Posterior cingulate gyrus (tissue), 11 donors: Measurements from ENCODE around the gene HESX1.

ENCODE experiments used
- DNase-seq, 10 donors: peaks; one replicate each; pipeline versions ENCODE4 v3.0.0 to v3.0.0-alpha.2; 2020 to 2021; ENCODE audit warnings: mixed read lengths in 3 of 10
- intact Hi-C: fragments of 100-400 bp; cut with DNase I; formaldehyde crosslinking; loops from one replicate; pipeline ENCODE4 v1.15.1; 2023

Gene HESX1

GRCh38 chr3:57169872-57170623 lies 29.7 kb downstream of the HESX1 start:
- intact Hi-C loops = loop anchor here (5.0 kb wide), 1 partner anchor 57 kb away; the partner anchor contains the start of gene APPL1
- peak in 9 of 10 donors; percentile 54 to 95 (median 76) for DNase-seq

- intact Hi-C loops = no loop called here
- DNase-seq = no peak
Observed at GRCh38 chr3:57169108-57169507, 30.7 kb downstream of the HESX1 start.

DNA sequence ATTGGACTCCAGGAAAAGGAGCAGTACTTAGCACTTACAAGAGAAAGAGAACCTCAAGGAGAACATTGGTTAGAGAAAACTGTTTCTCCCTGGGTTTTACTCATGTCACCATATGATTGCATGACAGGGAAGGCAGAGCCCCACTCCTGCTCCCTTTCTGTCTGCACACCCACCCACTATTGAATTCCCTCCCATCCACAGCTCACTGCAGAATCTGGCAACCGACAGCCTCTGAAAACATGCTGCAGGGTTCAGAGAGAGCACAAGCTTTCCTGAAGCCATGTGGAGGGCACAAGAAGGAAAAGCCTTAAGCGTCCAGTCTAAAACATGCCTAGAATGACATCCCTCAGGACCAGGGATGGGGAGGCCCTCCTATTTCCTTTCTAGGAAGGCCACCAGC lies 31.6 kb downstream of the HESX1 start:
- intact Hi-C loops = no loop called here
- no peak for DNase-seq

GRCh38 chr3:57166660-57167059 lies 33.1 kb downstream of the HESX1 start:
- DNase-seq = no peak
- intact Hi-C loops = no loop called here

DNA sequence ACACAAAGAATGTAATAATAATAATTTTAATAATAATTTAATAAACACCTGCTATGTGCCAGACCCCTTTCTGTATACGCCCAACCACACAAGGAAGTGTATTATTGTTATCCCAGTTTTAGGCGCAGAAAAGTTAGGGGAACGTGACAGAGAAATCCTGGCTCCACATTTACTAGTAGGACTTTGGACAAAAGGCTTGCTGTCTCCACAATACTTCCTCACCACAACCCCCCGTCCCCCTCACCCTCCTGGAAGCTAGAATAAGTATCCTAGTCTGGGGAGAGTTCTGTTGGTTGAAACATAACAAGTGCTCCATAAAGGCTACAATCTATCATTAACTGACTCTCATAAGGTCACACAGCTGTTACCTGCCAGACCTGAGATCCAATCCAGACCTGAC lies 34.1 kb downstream of the HESX1 start:
- intact Hi-C loops = no loop called here
- no peak for DNase-seq

- DNase-seq = peak; percentile 36 to 90 (median 52)
- intact Hi-C loops = no loop called here
Observed at GRCh38 chr3:57164657-57165573, 34.9 kb downstream of the HESX1 start, which contains the start of gene IL17RD. Gene IL17RD (minus strand): TSS chr3:57165353. CDS start chr3:57165286, 67 bp downstream.

- intact Hi-C loops = no loop called here
- peak in 5 of 10 donors; percentile 16 to 86 (median 77) for DNase-seq
Observed at GRCh38 chr3:57164217-57164656, 35.5 kb downstream of the HESX1 start.

DNA sequence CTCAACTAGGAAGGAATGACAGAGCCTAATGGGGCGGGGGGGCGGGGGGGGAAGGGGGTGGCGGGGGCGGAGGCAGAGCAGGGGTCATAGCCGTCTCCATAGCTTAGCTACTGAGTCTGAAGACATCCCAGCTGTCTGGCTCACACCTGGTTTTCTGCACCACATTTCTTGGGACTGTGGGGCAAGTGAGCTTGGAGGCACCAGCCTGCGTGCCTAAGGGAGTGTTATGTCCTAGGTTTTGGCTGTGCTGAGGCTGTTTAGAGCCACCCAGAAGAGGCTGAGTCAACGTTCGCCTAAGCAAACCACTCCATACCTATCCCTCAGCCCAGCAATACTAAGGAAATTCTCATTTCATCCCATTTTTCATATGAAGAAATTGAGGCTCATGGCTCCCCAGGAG lies 36.0 kb downstream of the HESX1 start:
- DNase-seq = no peak
- intact Hi-C loops = no loop called here

GRCh38 chr3:57161915-57162314 lies 37.9 kb downstream of the HESX1 start:
- intact Hi-C loops = no loop called here
- no peak for DNase-seq

DNA sequence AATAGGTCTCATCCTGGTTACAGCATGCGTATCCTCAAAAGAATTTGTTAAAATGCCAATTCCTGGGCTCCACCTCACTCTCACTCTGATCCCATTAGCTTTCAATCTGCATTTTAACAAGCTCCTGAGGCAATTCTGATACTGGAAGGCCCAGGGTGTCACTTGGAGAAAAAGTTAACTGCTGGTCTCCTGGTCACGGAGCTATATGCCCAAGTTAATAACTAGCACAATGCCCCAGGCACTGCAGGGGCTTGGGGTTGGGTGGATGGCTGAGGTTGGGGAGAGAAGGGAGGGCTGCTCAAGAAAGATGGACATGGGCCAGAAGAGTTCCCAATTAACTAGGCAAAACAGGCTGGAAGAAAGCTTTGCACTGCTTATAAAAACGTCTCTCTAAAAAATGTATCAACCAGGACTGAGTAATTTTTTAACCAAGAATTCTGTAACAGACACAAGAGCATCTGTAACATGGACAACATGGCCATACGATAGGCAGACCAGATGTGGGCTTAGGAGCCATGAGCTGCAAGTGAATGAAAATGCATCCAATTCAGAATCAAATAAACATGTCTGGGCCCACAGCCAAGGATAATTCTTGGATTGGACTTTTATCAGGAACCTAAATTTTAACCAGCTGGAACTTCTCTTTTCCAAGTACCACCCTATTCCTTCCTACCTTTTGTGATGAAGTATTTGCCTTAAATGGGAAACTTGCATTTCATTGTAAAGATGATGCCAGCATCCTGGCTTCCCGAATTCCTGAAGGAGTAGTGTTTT lies 38.8 kb downstream of the HESX1 start:
- intact Hi-C loops = no loop called here

GRCh38 chr3:57160076-57160764 lies 39.6 kb downstream of the HESX1 start:
- no peak for DNase-seq
- intact Hi-C loops = no loop called here

More for the DNA sequence above, 38.8 kb downstream of the HESX1 start:
- DNase-seq = no peak

DNA sequence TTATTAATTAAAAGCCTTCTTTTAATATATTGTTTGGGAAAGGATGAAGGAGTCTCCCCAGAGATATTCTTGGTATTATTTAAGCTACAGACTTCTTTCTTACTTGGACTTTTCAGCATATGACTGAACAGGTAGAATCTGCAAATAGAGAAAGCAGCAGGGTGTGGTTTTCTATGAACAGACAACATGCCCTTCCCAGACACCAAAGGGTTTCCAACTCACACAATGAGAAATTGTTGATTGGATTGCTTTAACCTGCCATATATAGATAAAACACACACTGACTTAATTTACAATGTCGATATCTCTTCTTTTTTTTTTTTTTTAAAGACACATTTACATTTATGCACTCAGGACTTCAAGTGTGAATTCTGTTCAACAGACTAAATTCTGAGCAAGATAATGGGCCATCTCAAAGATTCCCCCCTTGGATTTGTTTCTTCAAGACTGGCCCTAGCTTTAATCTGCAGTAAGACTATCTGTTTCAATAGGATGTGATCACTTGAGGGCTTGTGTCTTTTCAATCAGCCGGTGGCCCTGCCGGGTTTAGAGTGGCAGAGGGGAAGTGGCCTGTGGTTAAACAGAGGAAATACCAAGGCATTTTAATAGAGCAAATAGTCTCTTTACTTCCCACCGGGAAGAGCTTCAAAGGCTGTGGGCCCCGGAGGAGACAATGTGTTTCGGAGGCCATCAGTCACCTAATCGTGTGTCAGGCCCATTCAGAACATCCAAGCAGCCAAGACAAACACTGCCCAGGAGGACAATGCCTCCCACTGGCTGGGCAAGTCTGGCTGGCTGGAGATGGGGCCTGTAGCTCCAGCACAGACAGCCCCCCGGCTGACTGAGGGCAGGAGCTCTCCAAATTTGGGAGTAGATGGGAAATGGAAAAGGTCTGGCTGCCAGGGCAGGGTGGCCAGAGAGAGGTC lies 40.7 kb downstream of the HESX1 start:
- intact Hi-C loops = loop anchor here (10.0 kb wide), 1 partner anchor 164 kb away; no protein-coding TSS in a partner anchor
- no peak for DNase-seq

DNA sequence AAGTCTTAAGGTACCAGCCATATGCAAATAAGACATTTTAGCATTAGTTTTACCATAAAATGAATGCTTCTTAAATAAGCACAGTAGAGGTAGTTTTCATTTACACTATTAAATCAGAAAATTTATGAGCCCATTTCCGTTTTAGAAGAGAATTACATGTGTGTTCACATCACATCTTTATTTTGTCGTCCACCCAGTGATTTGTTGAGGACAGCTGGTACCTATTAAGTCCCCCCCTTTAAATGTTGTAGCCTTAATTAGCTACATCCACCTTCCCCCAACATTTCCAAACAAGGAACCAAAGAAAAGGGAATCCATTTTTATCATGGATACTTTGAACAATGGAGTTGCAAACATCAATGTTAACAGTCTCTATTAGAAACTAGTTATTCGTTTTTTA lies 41.5 kb downstream of the HESX1 start:
- intact Hi-C loops = loop anchor here (10.0 kb wide), 1 partner anchor 164 kb away; no protein-coding TSS in a partner anchor
- DNase-seq = no peak

DNA sequence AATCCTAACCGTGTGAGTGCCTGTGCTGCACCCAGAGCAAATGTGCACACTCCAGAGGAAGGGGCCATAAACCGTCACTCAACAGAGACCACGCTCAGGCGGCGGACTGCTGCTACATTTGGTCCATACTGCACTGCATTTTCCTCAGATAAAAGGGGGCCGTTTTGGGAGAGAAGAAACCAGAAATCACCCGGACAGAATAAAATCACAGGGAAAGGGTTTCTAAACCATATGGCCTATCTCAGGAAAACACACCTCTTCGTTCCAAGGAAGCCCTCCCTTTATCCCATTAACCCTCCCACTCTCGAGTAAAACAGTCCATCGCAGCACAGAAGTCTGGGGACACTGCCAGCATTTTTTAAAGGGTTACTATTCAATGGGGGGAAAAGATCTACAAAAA lies 42.2 kb downstream of the HESX1 start:
- intact Hi-C loops = loop anchor here (10.0 kb wide), 1 partner anchor 163 kb away; no protein-coding TSS in a partner anchor
- DNase-seq = no peak

- intact Hi-C loops = loop anchor here (10.0 kb wide), 1 partner anchor 160 kb away; no protein-coding TSS in a partner anchor
Observed at GRCh38 chr3:57155310-57155643, 44.5 kb downstream of the HESX1 start.

DNA sequence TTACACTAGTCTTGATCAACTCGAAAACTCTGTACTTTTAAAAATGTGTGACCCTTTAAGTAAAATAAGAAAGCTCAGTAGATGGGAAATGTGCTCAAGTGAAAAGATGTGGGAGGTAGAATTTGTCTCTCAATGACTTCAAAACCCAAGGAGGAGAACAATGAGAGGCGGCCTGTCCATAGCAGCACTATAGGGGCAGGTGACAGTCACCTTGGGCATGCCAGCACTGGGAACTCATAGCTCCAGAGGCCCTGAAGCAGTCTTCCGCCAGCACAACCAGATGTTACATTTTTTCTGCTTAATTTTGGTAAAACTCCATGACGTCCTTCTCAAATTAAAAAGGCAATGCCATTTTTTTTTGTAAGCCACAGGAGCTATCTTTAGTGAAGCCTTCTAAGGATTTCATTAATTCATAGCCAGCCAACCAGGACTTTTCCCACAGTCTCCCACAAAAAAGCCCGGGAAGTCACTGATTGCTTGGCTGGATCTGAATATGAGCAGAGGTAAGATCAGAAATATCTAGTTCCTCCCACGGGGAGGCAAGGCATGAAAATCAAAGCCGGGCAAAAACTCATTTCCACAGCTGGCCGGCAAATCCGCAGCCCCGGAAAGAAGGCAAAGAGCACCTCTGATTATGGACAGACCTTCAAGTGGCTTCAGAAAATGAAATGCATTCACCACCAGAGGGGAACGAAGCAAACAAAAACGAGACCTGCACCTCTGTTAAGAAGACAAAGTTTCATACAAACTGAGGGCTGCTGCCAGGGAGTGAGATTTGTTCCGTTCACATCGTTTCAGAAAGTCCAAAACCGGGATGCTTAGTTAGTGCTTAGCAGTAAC lies 45.1 kb downstream of the HESX1 start:
- intact Hi-C loops = loop anchor here (10.0 kb wide), 1 partner anchor 160 kb away; no protein-coding TSS in a partner anchor
- no peak for DNase-seq

More at GRCh38 chr3:57155310-57155643, 44.5 kb downstream of the HESX1 start:
- DNase-seq = peak in 3 of 10 donors; percentile 32 to 88 (median 82)
